AG09309 (cell line): ENCODE results near the gene CCM2.

ENCODE experiments used
- DNase-seq: peaks from one replicate; pipeline ENCODE4 v3.0.0-alpha.2; 2010; ENCODE audit warnings: low read depth
- H3K4me3 ChIP-seq: 2 replicates; pipeline ENCODE4 v1.5.1; 2011; ENCODE audit warnings: mild to moderate bottlenecking, low read depth, low read length, moderate library complexity; ENCODE audit not compliant: control insufficient read depth
- TF ChIP-seq, protein P1 (sequence below): IDR thresholded peaks from 2 replicates; pipeline ENCODE4 v1.5.1; 2011; ENCODE audit warnings: mild to moderate bottlenecking, low read depth, low read length, inconsistent platforms; ENCODE audit not compliant: insufficient read depth, control insufficient read depth; ENCODE audit errors: missing control alignments

CCM2 gene

DNA sequence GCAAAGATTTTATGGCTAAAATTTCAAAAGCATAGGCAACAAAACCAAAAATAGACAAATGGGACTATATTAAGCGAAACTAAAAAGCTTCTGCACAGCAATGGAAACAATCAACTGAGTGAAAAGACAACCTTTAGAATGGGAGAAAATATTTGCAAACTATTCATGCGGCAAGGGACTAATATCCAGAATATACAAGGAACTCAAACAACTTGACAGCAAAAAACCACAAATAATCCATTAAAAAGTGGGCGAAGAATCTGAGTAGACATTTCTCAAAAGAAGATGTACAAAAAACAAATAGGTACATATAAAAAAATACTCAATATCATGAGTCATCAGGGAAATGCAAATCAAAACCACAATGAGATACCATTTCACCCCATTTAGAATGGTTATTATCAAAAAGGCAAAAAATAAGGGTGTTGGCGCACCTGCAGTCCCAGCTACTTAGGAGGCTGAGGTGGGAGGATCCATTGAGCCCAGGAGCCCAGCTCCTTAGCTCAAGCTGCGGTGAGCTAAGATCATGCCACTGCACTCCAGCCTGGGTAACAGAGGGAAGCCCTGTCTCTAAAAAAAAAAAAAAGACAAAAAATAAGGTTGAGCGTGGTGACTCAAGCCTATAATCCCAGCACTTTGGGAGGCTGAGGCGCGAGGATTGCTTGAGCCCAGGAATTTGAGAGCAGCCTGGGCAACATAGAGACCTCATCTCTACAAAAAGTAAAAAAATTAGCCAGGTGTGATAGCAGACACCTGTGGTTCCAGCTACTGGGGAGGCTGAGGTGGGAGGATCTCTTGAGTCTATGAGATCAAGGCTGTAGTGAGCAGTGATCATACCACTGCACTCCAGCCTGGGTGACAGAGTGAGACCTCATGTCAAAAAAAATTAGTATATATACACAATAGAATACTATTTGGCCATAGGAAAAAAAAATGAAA lies 4.2 kb upstream of the CCM2 start:
- TF ChIP-seq, protein P1, sequence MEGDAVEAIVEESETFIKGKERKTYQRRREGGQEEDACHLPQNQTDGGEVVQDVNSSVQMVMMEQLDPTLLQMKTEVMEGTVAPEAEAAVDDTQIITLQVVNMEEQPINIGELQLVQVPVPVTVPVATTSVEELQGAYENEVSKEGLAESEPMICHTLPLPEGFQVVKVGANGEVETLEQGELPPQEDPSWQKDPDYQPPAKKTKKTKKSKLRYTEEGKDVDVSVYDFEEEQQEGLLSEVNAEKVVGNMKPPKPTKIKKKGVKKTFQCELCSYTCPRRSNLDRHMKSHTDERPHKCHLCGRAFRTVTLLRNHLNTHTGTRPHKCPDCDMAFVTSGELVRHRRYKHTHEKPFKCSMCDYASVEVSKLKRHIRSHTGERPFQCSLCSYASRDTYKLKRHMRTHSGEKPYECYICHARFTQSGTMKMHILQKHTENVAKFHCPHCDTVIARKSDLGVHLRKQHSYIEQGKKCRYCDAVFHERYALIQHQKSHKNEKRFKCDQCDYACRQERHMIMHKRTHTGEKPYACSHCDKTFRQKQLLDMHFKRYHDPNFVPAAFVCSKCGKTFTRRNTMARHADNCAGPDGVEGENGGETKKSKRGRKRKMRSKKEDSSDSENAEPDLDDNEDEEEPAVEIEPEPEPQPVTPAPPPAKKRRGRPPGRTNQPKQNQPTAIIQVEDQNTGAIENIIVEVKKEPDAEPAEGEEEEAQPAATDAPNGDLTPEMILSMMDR, result no peak
- H3K4me3 ChIP-seq, result no peak overlapping the region
- DNase-seq, result no peak

DNA sequence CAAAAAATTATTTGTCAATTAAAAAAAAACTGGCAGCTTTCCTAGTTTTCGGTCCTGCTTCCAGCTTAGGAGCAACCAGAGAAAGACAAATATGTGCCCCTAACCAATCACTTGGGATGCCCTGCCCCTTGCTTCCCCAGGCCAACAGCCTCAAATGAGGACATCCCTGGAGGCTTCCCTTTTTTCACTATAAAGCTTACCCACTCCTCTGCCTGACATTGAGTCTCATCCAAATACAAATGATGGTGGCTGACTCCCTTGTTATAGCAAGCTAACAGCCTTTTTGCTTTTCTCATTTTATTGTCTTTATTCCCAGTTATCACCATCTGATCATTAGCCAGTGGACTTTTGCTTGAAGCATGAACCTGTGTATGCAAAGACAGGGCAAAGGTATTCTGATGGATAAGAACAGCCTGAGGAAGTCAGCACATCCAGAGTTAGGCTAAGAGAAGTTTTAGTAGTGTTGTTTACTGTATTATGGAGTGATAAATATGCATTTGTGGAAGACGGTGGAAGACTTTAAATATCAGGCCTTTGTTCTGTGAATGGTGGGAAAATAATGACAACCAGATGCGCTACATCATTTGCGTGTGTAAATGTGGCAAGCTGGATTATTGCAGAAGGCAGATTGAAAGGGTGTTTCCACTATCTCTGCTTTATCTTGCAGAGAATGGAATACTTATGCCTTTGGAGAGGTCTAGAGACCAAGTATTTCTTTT lies 1.7 kb upstream of the CCM2 start:
- TF ChIP-seq, protein P1, result no peak
- DNase-seq, result no peak
- no peak overlapping the region for H3K4me3 ChIP-seq

DNA sequence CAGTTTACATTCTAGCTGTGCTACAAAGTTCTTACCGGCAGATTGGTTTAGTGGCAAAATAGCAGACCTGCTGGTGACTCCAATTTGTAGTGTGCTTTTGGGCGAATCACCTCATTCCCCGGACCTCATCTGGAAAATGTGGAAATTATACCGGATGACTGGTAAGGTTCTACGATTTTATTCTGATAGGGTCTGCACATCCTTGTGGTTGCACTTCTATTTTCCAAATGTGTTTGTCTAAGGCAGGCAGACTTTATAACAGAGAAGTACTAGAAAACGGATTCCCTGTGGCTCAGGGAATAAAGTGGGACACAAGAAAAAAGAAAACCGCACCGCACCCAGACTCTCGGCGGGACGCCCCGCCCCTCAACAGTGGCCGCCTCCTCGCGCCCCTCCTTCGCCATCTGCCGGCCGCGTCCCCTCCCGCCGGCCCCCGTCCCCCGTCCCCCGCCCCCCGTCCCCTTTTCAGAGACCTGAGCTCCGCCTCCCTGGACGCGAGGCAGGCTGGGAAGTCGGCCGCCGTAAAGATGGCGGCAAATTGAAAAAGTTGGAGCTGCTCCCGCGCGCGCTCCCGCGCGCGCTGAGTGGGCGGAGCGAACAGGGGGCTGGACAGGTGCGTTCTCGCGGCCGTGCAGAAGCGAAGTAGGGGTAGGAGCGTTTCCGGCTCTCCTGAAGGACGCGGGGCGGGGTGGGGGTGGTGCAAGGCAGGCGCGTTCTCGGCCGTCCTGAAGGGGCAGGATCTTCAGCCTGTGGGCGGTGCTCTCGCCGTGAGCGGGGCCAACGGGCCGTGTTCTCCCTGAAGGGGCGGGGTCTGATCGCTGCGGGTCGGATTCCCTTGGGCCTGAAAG lies 532 bp upstream of the CCM2 start:
- DNase-seq, result peak; percentile 95
- H3K4me3 ChIP-seq, result peak overlapping the region; percentile 58
- TF ChIP-seq, protein P1, result no peak

DNA sequence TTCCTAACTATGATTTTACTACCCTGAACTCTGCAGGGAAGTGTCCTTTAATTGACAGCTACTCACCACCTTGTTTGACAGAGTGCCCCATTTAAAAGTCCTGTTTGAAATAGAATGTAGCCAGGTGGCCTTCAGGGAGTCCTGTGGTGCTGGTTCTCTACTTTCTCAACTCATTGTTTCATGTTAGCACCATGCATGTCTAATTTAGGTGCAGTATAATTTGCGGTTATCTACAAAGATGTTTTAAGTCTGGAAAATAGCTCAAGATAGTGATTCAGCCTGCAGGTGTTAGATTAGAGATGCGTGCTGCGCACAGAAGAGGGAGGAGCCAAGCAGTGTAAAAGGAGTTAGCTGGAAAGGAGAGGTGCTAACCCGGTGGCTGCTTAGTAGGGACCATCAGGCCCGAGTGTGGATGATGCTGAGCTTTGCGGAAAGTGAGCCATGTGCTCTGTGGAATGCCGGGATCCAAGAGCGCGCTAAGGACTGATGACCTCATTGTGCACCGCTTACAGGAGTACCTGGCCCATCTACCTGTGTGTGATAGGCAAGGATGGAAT lies 1.2 kb downstream of the CCM2 start:
- TF ChIP-seq, protein P1, result no peak
- no peak for DNase-seq
- peak overlapping the region; percentile 62 for H3K4me3 ChIP-seq

DNA sequence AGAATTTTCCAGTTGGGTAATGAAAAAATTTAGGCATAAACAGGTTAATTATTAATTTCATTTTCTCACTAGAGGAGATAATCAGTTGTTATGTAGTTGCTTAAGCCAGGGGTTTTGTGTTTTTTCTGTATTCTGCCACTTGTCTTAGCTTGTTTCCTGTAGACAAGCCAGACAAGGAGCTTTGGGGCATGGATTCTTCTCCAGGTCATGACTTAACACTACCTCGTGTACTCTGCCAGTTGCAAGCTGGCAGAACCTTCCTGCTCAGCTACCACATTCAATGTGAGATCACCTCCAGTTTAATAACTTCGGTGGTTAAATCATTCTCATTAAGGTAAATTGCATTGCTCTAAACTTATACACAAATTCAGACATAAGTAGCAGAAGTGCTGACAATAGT lies 1.8 kb downstream of the CCM2 start:
- DNase-seq, result no peak
- H3K4me3 ChIP-seq, result no peak overlapping the region
- TF ChIP-seq, protein P1, result no peak

DNA sequence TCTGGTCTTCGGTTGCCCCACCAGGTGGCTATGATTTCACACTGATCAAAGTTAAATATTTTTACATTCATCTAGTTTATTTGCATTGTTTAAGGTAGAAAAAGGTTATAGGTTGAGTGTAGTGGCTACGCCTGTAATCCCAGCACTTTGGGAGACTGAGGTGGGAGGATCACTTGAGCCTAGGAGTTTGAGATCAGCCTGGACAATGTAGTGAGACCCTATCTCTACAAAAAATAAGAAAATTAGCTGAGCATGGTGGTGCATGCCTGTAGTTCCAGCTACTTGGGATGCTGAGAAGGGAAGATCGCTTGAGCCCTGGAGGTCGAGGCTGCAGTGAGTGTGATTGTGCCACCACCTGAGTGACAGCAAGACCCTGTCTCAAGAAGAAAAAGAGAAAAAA lies 3.8 kb downstream of the CCM2 start:
- TF ChIP-seq, protein P1, result no peak
- no peak for DNase-seq
- no peak overlapping the region for H3K4me3 ChIP-seq
